ENCODE measurements around the gene LSG1.

- TF ChIP-seq, protein P1, sequence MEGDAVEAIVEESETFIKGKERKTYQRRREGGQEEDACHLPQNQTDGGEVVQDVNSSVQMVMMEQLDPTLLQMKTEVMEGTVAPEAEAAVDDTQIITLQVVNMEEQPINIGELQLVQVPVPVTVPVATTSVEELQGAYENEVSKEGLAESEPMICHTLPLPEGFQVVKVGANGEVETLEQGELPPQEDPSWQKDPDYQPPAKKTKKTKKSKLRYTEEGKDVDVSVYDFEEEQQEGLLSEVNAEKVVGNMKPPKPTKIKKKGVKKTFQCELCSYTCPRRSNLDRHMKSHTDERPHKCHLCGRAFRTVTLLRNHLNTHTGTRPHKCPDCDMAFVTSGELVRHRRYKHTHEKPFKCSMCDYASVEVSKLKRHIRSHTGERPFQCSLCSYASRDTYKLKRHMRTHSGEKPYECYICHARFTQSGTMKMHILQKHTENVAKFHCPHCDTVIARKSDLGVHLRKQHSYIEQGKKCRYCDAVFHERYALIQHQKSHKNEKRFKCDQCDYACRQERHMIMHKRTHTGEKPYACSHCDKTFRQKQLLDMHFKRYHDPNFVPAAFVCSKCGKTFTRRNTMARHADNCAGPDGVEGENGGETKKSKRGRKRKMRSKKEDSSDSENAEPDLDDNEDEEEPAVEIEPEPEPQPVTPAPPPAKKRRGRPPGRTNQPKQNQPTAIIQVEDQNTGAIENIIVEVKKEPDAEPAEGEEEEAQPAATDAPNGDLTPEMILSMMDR (conservative IDR thresholded peaks at IDR 0.05; ENCODE audit: low read depth, low read length), result no peak
- TF ChIP-seq EZH2 (IDR thresholded peaks at IDR 0.05; ENCODE audit: borderline replicate concordance, low read depth, low read length, poor library complexity, severe bottlenecking), result no peak
Measured at GRCh38 chr3:194672876-194673275, 885 bp upstream of the LSG1 start.
